Right lobe of liver (tissue), 6 donors: ENCODE results near the gene TSC22D1. TPM values are rescaled to one million over a fixed set of nuclear protein-coding genes. Genes with fewer than 3 reads are reported as not detected.

Experiments used
- ATAC-seq, 4 donors: fragments of 200-7000 bp; cut with Tn5 transposase; one replicate each; pipeline ENCODE4 v1.9.1; 2020; ENCODE audit warnings: mild to moderate bottlenecking in 4 of 4, moderate library complexity in 4 of 4
- DNase-seq, 3 donors: peaks; one replicate each; pipeline ENCODE4 v3.0.0-alpha.2; 2020
- H3K27ac ChIP-seq, 3 donors: fragments of 200-600 bp; one replicate each; pipeline ENCODE4 v1.8.0; 2022
- H3K27me3 ChIP-seq, 2 donors: fragments of 200-600 bp; one replicate each; pipeline ENCODE4 v1.8.0; 2022
- H3K36me3 ChIP-seq, 4 donors: fragments of 200-600 bp; sonication (generic) in 1 of 4; one replicate each; pipeline versions ENCODE4 v1.5.1 to v1.8.0; 2017 to 2022; ENCODE audit warnings: control low read depth in 1 of 4
- H3K4me1 ChIP-seq, 4 donors: fragments of 200-600 bp; sonication (generic) in 1 of 4; one replicate each; pipeline versions ENCODE4 v1.5.1 to v1.8.0; 2017 to 2022; ENCODE audit warnings: control low read depth in 1 of 4
- H3K4me3 ChIP-seq, 3 donors: fragments of 200-600 bp; one replicate each; pipeline ENCODE4 v1.8.0; 2022
- H3K9me3 ChIP-seq, 4 donors: fragments of 200-600 bp; sonication (generic) in 1 of 4; one replicate each; pipeline versions ENCODE4 v1.5.1 to v1.8.0; 2017 to 2022; ENCODE audit warnings: control low read depth in 1 of 4
- CTCF ChIP-seq, 4 donors: fragments of 200-600 bp in 3 of 4; fragments of 450-650 bp in 1 of 4; IDR thresholded peaks; one replicate each; pipeline versions ENCODE4 v1.5.1 to v1.8.0; 2016 to 2022; ENCODE audit warnings: antibody characterized with exemption in 4 of 4, mild to moderate bottlenecking in 2 of 4
- POLR2A ChIP-seq: fragments of 450-650 bp; IDR thresholded peaks from one replicate; pipeline ENCODE4 v1.6.1; 2017; ENCODE audit warnings: antibody characterized with exemption, mild to moderate bottlenecking
- WGBS: methylation state at CpG from one replicate; pipeline ENCODE4 v1.1.6; 2018; ENCODE audit warnings: low coverage, low lambda C conversion rate; ENCODE audit not compliant: insufficient coverage; ENCODE audit errors: missing lambda C conversion rate; 5-methylcytosine and 5-hydroxymethylcytosine counted together
- intact Hi-C, 2 donors: fragments of 100-400 bp; cut with DNase I; formaldehyde crosslinking; loops; one replicate each; pipeline versions ENCODE4 v1.11.2 to v1.14.1; 2022
- total RNA-seq, 6 experiments: library from RNA; depleted of rRNA in 2 of 6; stranded (reverse); fragments of >200 nt in 2 of 6; fragmentation: NEBNext Ultra II Directional in 3 of 6; extraction: Animal tissue kit (Norgen Biotek cat#: 25700) in 3 of 6; gene quantifications; one replicate each; pipeline versions ENCODE4 v1.1.0 to v1.2.4, GENCODE V29; 2016 to 2023
- donor health status: DM: no; HTN: yes; CAD: no.
- donor health status: DM: no; HTN: no; CAD: no.
- donor health status: DM: no; HTN: no; CAD: no.
- donor health status: DM: no; HTN: yes; CAD: no.
- donor health status: DM: no; HTN: yes; CAD: no.

The TSC22D1 gene
- total RNA-seq, 6 experiments from 2014 or later = 21.2 to 44.4 (median 27.9) TPM

- Histone ChIP-seq H3K4me3 (no peak overlapping the region), H3K9me3 (no peaks in the 10 kb centered on the region), H3K4me1 (no peaks in the 10 kb centered on the region), H3K27ac (no peak overlapping the region), H3K27me3 (no peaks in the 10 kb centered on the region), H3K36me3 (no peaks in the 10 kb centered on the region)
- intact Hi-C loops = no loop called here
- no peak for TF ChIP-seq POLR2A
- peak; percentile 62 to 68 (median 64) for TF ChIP-seq CTCF (IDR thresholded peaks at IDR 0.05)
- no peak for DNase-seq
- peak; percentile 47 to 65 (median 60) for ATAC-seq
- WGBS = 23% methylated on average over 4 of the region's 4 CpGs
These were observed 105.2 kb downstream of the TSC22D1 start for GRCh38 chr13:44470638-44471562.

- Histone ChIP-seq H3K4me1 (no peaks in the 10 kb centered on the region), H3K9me3 (no peaks in the 10 kb centered on the region), H3K27ac (no peak overlapping the region), H3K36me3 (no peaks in the 10 kb centered on the region), H3K4me3 (no peak overlapping the region), H3K27me3 (no peaks in the 10 kb centered on the region)
- ATAC-seq = no peak
- DNase-seq = no peak
- TF ChIP-seq CTCF (IDR thresholded peaks at IDR 0.05) (no peak), POLR2A (no peak)
- 91% methylated on average over 3 of the region's 3 CpGs for WGBS
- intact Hi-C loops = loop anchor here (10.0 kb wide), 2 partner anchors 554 to 564 kb away; no protein-coding TSS in a partner anchor
These were observed 107.3 kb downstream of the TSC22D1 start for GRCh38 chr13:44468874-44469273.

GRCh38 chr13:44465318-44465717 lies 110.8 kb downstream of the TSC22D1 start:
- intact Hi-C loops = loop anchor here (10.0 kb wide), 2 partner anchors 551 to 561 kb away; no protein-coding TSS in a partner anchor
- no peak overlapping the region for H3K27ac ChIP-seq
- no peaks in the 10 kb centered on the region for H3K4me1 ChIP-seq
- H3K27me3 ChIP-seq = no peaks in the 10 kb centered on the region
- DNase-seq (no peak), ATAC-seq (no peak)
- H3K36me3 ChIP-seq = no peaks in the 10 kb centered on the region
- no peaks in the 10 kb centered on the region for H3K9me3 ChIP-seq
- no peak for TF ChIP-seq CTCF (IDR thresholded peaks at IDR 0.05)
- TF ChIP-seq POLR2A = no peak
- no peak overlapping the region for H3K4me3 ChIP-seq
- 62% methylated on average over 4 of the region's 4 CpGs for WGBS

- no peaks in the 10 kb centered on the region for H3K9me3 ChIP-seq
- 73% methylated on average over 1 of the region's 1 CpG for WGBS
- ATAC-seq (no peak), DNase-seq (no peak)
- no peak overlapping the region for H3K4me3 ChIP-seq
- TF ChIP-seq CTCF (IDR thresholded peaks at IDR 0.05) (no peak), POLR2A (no peak)
- intact Hi-C loops = loop anchor here (10.0 kb wide), 2 partner anchors 550 to 560 kb away; no protein-coding TSS in a partner anchor
- H3K27me3 ChIP-seq = no peaks in the 10 kb centered on the region
- no peak overlapping the region for H3K27ac ChIP-seq
- H3K4me1 ChIP-seq = no peaks in the 10 kb centered on the region
- H3K36me3 ChIP-seq = no peaks in the 10 kb centered on the region
These were observed 111.7 kb downstream of the TSC22D1 start for GRCh38 chr13:44464471-44464870.
